Sigmoid colon (tissue), 4 donors: ENCODE results near the gene DNPH1.

Experiments
- CTCF ChIP-seq, 4 experiments: fragments of 450-650 bp in 3 of 4; fragments of 200-600 bp in 1 of 4; IDR thresholded peaks; one replicate each; pipeline ENCODE4 v1.5.1; 2016 to 2019; ENCODE audit warnings: antibody characterized with exemption in 4 of 4, mild to moderate bottlenecking in 3 of 4, moderate library complexity in 2 of 4
- EP300 ChIP-seq, 4 donors: sonication (generic); formaldehyde crosslinking; IDR thresholded peaks; one replicate each; pipeline ENCODE4 v1.6.1; 2017; ENCODE audit warnings: antibody characterized with exemption in 4 of 4
- POLR2A ChIP-seq, 2 donors: fragments of 450-650 bp; IDR thresholded peaks; one replicate each; pipeline ENCODE4 v1.6.1; 2016; ENCODE audit warnings: antibody characterized with exemption in 2 of 2, mild to moderate bottlenecking in 2 of 2, moderate library complexity in 2 of 2

- TF ChIP-seq CTCF (IDR thresholded peaks at IDR 0.05) (no peak), POLR2A (IDR thresholded peaks at IDR 0.05) (no peak), EP300 (IDR thresholded peaks at IDR 0.05) (no peak)
Observed at GRCh38 chr6:43261198-43261597, 31.9 kb upstream of the DNPH1 start.
